ENCODE measurements around the gene CDC6. TPM values are rescaled to one million over a fixed set of nuclear protein-coding genes. Genes with fewer than 3 reads are reported as not detected.

Gene CDC6
- total and polyA plus RNA-seq, 2 of the 8 experiments (the other 6 are each of a cell fraction or from before 2014, with no cell fraction given), result 50.5 to 140 TPM

GRCh38 chr17:40327735-40328385 is 40.2 kb downstream of the CDC6 start:
- CTCF ChIA-PET (ENCODE audit: partially characterized antibody), result interaction anchor here (0.7 to 39.2 kb wide), 8 partner anchors 9 to 304 kb away, joined by 3 to 1198 read pairs (median 4); partner anchors contain the start of gene GJD3

More at GRCh38 chr17:40327735-40328385, 40.2 kb downstream of the CDC6 start:
- no peak overlapping the region for H3K9ac ChIP-seq (replicated peaks in 1 of 4; ENCODE audit: extremely low read depth in 1 of 4, low read depth in 3 of 4, low read length in 3 of 4)
- peaks cover 0 to 6% (median 2%) of the 10 kb centered on the region in 4 experiments; a peak in 4 of 7 replicates for H3K4me1 ChIP-seq (replicated peaks in 1 of 4; ENCODE audit: control insufficient read depth in 3 of 4, insufficient read depth in 4 of 4, low read length in 3 of 4)
- peaks cover 0 to 8% of the 10 kb centered on the region in 2 experiments; a peak in 1 of 4 replicates for H3K79me2 ChIP-seq (ENCODE audit: control insufficient read depth in 1 of 2, insufficient read depth in 2 of 2, low read length in 2 of 2)
- H2AFZ ChIP-seq (ENCODE audit: low read length), result no peak overlapping the region
- 81% methylated on average over 3 of the region's 3 CpGs; no CpG with 5 or more reads in 1 of the 2 experiments for WGBS, 2 experiments (ENCODE audit: extremely low coverage in 1 of 2, insufficient coverage in 1 of 2, insufficient read length in 1 of 2, insufficient replicate concordance in 2 of 2, low coverage in 1 of 2, low lambda C conversion rate in 2 of 2, missing lambda C conversion rate in 1 of 2)
- no peak overlapping the region for H3K23ac ChIP-seq (ENCODE audit: insufficient read length)
- H3K27ac ChIP-seq (ENCODE audit: low read depth, low read length), result no peak overlapping the region
- FAIRE-seq (no peak), DNase-seq (ENCODE audit: low read depth in 1 of 2, low spot score in 2 of 2) (no peak)
- H2BK120ac ChIP-seq (replicated peaks; ENCODE audit: low read depth, low read length), result no peak overlapping the region
- no peaks in the 10 kb centered on the region for H3K27me3 ChIP-seq (replicated peaks in 1 of 4; ENCODE audit: control insufficient read depth in 3 of 4, extremely low read depth in 1 of 4, insufficient read depth in 3 of 4, low read length in 3 of 4)
- H3K23me2 ChIP-seq (ENCODE audit: low read depth, low read length), result no peaks in the 10 kb centered on the region
- no peaks in the 10 kb centered on the region for H3K36me3 ChIP-seq (ENCODE audit: control insufficient read depth in 2 of 4, insufficient read depth in 4 of 4, low read length in 3 of 4)
- no peak overlapping the region for H2AK5ac ChIP-seq (ENCODE audit: low read depth, low read length)
- no peak overlapping the region for H3K4me3 ChIP-seq (ENCODE audit: extremely low read depth in 1 of 4, insufficient read depth in 2 of 4, low read depth in 3 of 4, low read length in 4 of 4)
- H3K56ac ChIP-seq (replicated peaks; ENCODE audit: insufficient read length, low read depth, low read length), result no peak overlapping the region
- H2BK12ac ChIP-seq (ENCODE audit: low read depth, low read length), result no peak overlapping the region
- H3K14ac ChIP-seq (ENCODE audit: insufficient read length), result no peak overlapping the region
- H3K9me3 ChIP-seq (ENCODE audit: insufficient read depth in 2 of 2, low read depth in 1 of 2, low read length in 1 of 2), result no peaks in the 10 kb centered on the region
- POLR2A ChIA-PET (ENCODE audit: partially characterized antibody), result interaction anchor here (0.9 to 2.5 kb wide), 5 partner anchors 11 to 39 kb away, joined by 3 to 21 read pairs (median 5); partner anchors contain the start of gene CDC6
- no peak overlapping the region for H4K91ac ChIP-seq (replicated peaks; ENCODE audit: insufficient read length, low read length)
- H3K18ac ChIP-seq (ENCODE audit: extremely low read depth, low read length), result no peak overlapping the region
- H4K20me1 ChIP-seq (replicated peaks in 1 of 2; ENCODE audit: control insufficient read depth in 1 of 2, insufficient read depth in 2 of 2, low read length in 2 of 2), result peaks cover 16 to 27% of the 10 kb centered on the region in 2 experiments
- H4K8ac ChIP-seq (ENCODE audit: extremely low read depth, insufficient read depth, low read length), result no peak overlapping the region
- no peak overlapping the region for H4K5ac ChIP-seq (ENCODE audit: insufficient read length, low read depth, low read length)
- no peak overlapping the region for H2BK20ac ChIP-seq (ENCODE audit: low read length)
- H2BK5ac ChIP-seq (ENCODE audit: low read depth, low read length), result no peak overlapping the region
- H2BK15ac ChIP-seq (ENCODE audit: low read length), result no peak overlapping the region
- H3K4ac ChIP-seq (replicated peaks; ENCODE audit: insufficient read length, low read depth, low read length), result no peak overlapping the region
- H3K4me2 ChIP-seq (ENCODE audit: insufficient read depth in 1 of 2, low read depth in 2 of 2, low read length in 2 of 2), result no peak overlapping the region
- peaks cover 17% of the 10 kb centered on the region for H3K79me1 ChIP-seq (ENCODE audit: low read depth, low read length)
